Stimulated activated CD8-positive, alpha-beta memory T cell treated with anti-CD3 and anti-CD28 coated beads, Interleukin-2, amount 100 ng/mL, for 48 hours (primary cell): ENCODE data around the gene SPON2.

Experiments
- DNase-seq, 2 donors: peaks; one replicate each; pipeline ENCODE4 v3.0.0-alpha.2; 2020; ENCODE audit warnings: low read depth in 2 of 2

Gene SPON2

GRCh38 chr4:1172971-1173757 is 781 bp upstream of the SPON2 start:
- no peak for DNase-seq

DNA sequence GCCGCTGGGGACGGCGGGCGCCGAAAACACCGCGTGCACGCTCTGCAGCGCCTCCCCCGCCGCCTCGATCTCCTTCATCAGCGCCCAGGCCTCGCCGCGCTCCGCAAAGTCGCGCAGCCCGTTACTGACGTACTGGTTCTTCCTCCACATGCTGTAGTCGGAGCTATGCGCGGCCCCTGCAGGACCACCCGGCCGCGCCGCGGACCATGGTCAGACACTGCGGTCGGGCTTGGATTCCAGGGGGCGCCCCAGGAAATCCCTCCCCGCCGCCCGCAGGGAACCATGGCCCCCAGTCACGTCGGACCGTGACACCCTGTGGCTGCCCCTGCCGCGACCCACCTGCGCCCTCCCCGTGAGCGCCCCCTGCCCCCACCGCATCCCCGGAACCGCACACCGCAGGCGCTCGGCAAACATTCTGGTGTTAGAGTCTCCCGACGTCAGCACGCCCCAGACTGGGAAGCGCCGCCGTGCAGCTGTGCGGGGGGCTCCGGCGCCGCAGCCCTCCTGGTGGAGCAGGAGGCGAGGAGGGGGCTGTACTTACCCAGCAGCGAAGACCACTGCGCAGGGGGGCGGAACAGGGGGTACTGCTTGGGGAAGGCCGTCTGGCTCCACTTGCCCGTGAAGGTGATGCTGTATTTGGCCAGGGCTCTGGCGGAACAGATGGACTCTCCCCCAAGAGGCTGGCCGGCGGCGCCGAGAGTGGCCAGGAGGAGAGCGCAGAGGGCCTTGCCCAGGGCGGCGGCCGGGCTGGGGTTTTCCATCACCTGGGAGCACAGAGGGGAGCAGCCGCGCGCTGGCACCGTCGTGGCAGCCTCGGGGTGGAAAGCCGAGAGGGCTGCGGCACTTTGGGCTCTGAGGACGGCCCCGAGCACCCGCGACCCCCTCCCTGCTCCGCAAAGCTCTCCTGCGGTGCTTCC is 814 bp downstream of the SPON2 start:
- DNase-seq, result peak; percentile 37 to 40

DNA sequence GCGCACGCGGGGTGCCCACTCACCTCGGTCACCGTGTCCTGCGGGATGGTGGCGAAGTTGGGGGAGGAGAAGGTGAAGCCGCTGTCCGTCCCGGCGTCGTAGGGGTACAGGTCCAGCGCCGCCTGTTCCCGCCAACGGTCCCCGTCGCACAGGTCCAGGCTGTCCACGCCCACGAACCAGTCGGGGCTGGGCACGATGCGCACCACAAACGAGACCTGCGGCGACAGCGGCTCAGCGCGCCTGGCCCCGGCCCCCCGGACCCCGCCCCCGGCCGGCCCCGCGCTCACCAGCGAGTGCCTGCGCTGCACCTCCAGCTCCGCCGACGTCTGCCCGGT is 1.4 kb downstream of the SPON2 start:
- no peak for DNase-seq

GRCh38 chr4:1170156-1170975 is 2.0 kb downstream of the SPON2 start:
- no peak for DNase-seq

- no peak for DNase-seq
These were observed 2.7 kb downstream of the SPON2 start for GRCh38 chr4:1169691-1170096.

DNA sequence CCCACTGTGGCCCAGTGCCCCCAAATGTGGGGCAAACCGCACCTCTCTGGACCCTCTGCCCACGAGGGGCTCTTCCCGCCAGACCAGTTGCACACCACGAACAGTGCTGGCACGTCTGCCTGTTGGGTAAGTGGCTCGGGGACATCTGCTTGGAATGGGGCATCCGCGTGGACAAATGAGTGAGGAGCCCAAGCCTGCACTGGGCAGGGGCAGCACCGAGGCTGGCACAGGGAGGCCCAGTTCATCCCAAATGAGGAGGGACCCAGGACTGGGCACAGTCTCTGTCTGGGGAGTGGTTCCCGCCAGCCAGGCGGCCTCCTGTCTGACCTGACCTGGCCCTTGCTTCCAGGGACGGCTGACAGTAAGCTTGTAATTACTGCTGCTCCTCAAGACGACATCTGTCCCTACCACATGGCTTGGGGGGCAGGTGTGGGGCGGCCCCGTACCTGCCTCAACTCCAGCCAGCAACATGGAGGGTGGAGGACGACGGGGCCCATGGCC is 3.2 kb downstream of the SPON2 start:
- no peak for DNase-seq

GRCh38 chr4:1168191-1169101 is 3.9 kb downstream of the SPON2 start:
- no peak for DNase-seq

DNA sequence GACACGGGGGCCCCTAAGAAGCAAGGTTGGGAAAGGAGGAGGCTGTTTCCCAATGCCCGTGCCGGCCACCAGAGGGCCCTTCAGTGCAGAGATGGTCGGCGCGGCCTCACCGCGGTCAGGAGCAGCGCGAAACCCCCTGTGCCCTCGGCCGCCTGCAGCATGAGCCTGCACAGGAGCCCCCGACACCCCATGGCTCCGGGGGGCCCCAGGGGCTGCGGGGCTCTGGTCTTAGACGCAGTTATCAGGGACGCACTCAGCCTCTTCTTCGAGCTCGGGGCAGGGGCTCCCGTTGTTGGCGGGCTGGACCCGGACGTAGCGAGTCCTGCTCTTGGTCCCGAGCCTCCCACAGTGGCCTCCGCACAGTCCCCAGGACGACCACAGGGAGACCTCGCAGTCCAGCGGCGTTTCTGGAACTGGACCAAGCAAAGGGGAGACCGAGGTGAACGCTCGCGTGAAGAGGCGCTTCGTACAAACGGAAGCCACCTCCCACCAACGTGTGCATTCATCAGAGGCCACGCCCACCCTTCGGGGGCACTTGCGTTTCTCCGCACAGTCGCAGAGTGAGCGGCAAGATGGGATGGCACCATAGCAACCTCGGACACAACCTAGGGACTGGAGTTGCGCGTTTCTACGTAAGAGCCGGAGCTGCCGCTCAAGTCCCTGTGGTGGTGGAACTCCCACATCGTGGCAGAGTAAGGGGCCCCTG is 5.0 kb downstream of the SPON2 start:
- peak; percentile 87 to 88 for DNase-seq

DNA sequence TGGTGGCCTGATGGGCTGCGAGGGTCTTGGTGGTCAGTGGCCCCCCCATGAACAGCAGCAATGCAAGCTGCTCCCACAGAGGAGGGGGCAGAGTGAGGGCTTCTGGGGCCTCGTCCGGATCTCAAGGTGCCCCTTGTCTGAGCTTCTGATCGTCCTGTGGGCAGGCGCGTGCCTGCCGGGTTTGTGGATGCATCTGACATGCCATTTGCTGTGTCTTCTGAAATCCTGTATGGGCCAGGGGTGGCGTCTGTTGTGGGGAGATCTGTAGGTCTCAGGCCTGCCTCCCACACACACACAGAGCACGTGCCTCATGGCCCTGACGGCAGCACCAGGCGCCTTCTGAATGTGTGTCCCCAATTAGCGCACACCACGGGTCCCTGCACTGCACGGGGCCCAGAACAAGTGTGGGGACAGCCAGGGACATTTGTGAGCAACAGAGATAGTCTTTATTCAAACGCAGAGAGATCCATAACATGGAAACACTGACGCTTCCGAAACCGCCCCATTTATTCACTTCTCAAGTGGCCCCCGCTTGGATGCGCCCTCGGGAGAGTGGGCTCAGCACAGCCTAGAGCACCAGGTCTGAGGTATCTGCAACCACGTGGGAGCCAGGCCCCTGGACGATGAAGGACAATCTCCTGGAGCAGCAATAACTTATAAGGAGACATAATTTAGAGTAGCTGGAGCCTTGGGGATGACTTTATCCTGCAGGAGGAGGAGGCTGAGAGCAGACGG is 5.7 kb downstream of the SPON2 start:
- DNase-seq, result no peak

DNA sequence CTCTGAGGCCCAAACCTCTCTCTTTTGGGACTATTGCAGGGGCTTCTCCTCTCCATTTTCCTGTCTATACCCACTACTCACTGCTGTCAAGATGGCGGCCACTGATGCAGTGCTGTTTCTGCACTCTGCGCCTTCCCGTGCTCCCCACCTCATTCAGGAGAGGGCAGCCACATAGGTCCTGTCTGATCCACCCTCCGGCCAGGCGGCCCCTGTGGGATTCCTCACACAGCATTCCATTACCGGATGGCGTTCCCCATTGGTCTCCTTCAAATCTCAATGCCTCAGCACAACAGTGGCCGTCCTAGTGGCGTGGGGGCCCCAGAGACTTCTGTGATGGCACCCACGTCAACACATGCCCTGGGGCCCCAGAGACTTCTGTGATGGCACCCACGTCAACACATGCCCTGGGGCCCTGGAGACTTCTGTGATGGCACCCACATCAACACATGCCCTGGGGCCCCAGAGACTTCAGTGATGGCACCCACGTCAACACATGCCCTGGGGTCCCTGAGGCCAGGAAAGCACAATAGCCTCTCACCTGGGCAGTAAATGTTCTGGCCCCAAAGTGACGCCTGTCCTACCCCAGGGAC is 7.3 kb downstream of the SPON2 start:
- no peak for DNase-seq

- no peak for DNase-seq
These were observed 7.9 kb downstream of the SPON2 start for GRCh38 chr4:1164444-1164843.

GRCh38 chr4:1164040-1164439 is 8.3 kb downstream of the SPON2 start:
- DNase-seq, result no peak

- DNase-seq, result no peak
These were observed 12.0 kb downstream of the SPON2 start for GRCh38 chr4:1160351-1160750.

GRCh38 chr4:1156069-1156468 is 16.3 kb downstream of the SPON2 start:
- DNase-seq, result no peak

DNA sequence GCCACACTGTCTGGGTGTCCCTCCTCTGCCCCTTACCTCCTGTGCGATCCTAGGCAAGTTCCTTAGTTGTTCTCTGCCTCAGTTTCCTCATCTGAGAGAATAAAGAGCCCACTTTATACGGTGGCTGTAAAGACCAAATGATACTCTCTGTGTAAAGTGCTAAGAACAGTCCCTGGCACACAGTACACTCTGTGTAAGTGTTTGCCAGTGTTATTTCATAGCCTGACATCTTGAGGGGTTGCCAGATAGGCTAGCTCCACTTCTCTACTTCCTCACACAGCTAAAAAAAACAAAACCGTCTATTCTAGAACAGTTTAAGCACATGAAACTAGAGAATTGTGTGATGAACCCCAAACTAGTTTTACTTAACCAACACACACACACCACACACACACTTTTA is 17.1 kb downstream of the SPON2 start:
- no peak for DNase-seq

GRCh38 chr4:1154523-1155182 is 17.7 kb downstream of the SPON2 start:
- no peak for DNase-seq

DNA sequence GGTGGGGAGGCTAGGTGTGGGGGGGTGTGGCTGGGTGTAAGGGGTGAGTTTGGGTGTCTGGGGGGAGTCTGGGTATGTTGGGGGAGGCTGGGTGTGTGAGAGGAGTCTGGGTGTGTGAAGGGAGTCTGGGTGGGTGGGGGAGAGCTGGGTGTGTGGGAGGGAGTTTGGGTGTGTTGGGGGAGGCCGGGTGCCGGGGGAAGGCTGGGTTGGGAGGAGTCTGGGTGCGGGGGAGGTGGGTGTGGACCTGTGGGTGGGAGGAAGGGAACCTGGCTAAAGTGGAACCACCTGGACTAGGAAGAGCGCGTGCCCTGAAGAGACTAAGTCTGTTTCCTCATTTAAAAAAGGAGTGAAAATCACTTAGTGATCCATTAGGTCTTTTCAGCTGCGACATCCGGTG is 18.3 kb downstream of the SPON2 start:
- no peak for DNase-seq

GRCh38 chr4:1153567-1154090 is 18.8 kb downstream of the SPON2 start:
- DNase-seq, result no peak
